MM.1S (cell line): ENCODE measurements around the gene KNOP1.

Experiments
- CTCF ChIP-seq: fragments of 300-600 bp; sonication (generic); IDR thresholded peaks from 2 replicates; pipeline ENCODE4 v1.5.1; 2016; ENCODE audit warnings: antibody characterized with exemption, low read length, mixed read lengths
- EZH2 ChIP-seq: fragments of 300-600 bp; sonication (generic); optimal IDR thresholded peaks from 2 replicates; pipeline ENCODE3; 2017; ENCODE audit warnings: low read depth, mild to moderate bottlenecking, antibody characterized with exemption, low read length, mixed read lengths
- EZH2phosphoT487 ChIP-seq: fragments of 300-600 bp; sonication (generic); IDR thresholded peaks from 2 replicates; pipeline ENCODE4 v1.6.1; 2018; ENCODE audit warnings: antibody characterized with exemption, low read length

GRCh38 chr16:19710991-19711545 is 7.0 kb downstream of the KNOP1 start:
- TF ChIP-seq CTCF (no peak), EZH2 (no peak), EZH2phosphoT487 (no peak)
